A673 (cell line): ENCODE data around the gene SMIM35.

Experiments used
- CTCF ChIP-seq: fragments of 300-800, 200-600 bp; sonication (generic); conservative IDR thresholded peaks from 2 replicates; pipeline ENCODE4 v1.5.1; 2017; ENCODE audit warnings: low read depth, mild to moderate bottlenecking, antibody characterized with exemption, low read length, moderate library complexity, mixed read lengths
- EZH2 ChIP-seq: fragments of 200-600 bp; sonication (generic); IDR thresholded peaks from 2 replicates; pipeline ENCODE4 v1.6.1; 2017; ENCODE audit warnings: borderline replicate concordance, low read depth, mild to moderate bottlenecking, mixed read lengths, antibody characterized with exemption, low read length; ENCODE audit not compliant: poor library complexity, severe bottlenecking

DNA sequence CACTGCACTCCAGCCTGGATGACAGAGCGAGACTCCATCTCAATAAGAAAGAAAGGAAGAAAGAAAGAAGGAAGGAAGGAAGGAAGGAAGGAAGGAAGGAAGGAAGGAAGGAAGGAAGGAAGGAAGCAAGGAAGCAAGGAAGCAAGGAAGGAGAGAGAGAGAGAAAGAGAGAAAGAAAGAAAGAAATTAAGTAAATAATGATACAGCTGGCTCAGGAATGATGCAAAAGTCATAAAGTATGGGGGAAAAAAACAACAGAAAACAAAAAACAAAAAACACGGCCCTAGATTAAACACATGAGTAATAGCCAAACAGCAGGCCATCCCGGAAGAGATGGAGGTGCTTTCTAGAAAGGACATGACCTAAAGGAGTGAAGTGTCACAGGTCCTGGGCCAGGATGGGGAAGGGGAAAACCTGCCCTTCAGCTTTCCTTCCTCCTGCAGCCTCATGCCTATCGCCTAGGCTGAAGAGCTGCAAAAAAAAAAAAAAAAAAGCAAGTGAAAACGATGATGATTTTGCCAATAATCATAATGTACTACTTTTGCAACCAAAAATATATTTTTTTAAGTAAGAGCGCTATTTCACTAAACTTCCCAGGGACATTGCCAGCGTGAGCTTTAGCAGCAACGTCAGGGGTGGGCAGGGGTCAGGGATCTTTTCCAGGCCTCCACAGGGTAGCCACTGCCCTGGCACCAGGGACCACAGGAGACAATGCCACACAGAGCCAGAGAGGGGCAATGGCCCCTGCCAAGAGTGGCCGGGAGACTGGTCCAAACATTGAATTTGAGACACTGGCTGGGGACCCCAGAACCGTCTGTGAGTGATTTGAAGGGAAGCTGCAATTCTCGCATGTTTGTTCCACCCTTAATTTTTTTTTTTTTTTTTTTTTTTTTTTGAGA is 38.0 kb downstream of the SMIM35 start:
- no peak for TF ChIP-seq CTCF
- TF ChIP-seq EZH2, result no peak
